Neural cell (in vitro differentiated cells): ENCODE results near the gene SPECC1L. TPM values are rescaled to one million over a fixed set of nuclear protein-coding genes. Genes with fewer than 3 reads are reported as not detected.

Experiments
- H2AFZ ChIP-seq: fragments of 200-600, 300-800 bp; sonication (generic), shearing (Covaris generic); 2 replicates; pipeline ENCODE4 v1.6.0; 2014; ENCODE audit warnings: low read depth, mild to moderate bottlenecking, antibody characterized with exemption, low read length, moderate library complexity
- H3F3A ChIP-seq: fragments of 200-600 bp; shearing (Covaris generic); 2 replicates; pipeline ENCODE4 v1.6.1; 2016; ENCODE audit warnings: mild to moderate bottlenecking, moderate library complexity, mixed read lengths, antibody characterized with exemption, low read length; ENCODE audit not compliant: insufficient read depth, poor library complexity, severe bottlenecking
- H3K27ac ChIP-seq: fragments of 200-600, 300-800 bp; sonication (generic), shearing (Covaris generic); 2 replicates; pipeline ENCODE4 v1.5.1; 2014; ENCODE audit warnings: mild to moderate bottlenecking, low read length, moderate library complexity
- H3K27me3 ChIP-seq: fragments of 300-800, 200-600 bp; sonication (generic), shearing (Covaris generic); 2 replicates; pipeline ENCODE4 v1.6.0; 2014; ENCODE audit warnings: mild to moderate bottlenecking, low read depth, low read length, moderate library complexity; ENCODE audit not compliant: insufficient read depth
- H3K36me3 ChIP-seq: fragments of 300-800, 200-600 bp; sonication (generic), shearing (Covaris generic); 2 replicates; pipeline ENCODE4 v1.5.1; 2014; ENCODE audit warnings: mild to moderate bottlenecking, antibody characterized with exemption, low read length, moderate library complexity; ENCODE audit not compliant: insufficient read depth
- H3K4me2 ChIP-seq: fragments of 300-800, 200-600 bp; sonication (generic), shearing (Covaris generic); 2 replicates; pipeline ENCODE4 v1.6.0; 2014; ENCODE audit warnings: mild to moderate bottlenecking, low read length
- H3K4me3 ChIP-seq: fragments of 300-800, 200-600 bp; sonication (generic), shearing (Covaris generic); 2 replicates; pipeline ENCODE4 v1.5.1; 2014; ENCODE audit warnings: mild to moderate bottlenecking, low read length, moderate library complexity
- H3K79me2 ChIP-seq: fragments of 200-600 bp; shearing (Covaris generic); replicated peaks from 2 replicates; pipeline ENCODE4 v1.6.0; 2014; ENCODE audit warnings: mild to moderate bottlenecking, low read length, moderate library complexity; ENCODE audit not compliant: insufficient read depth
- H3K9ac ChIP-seq: fragments of 300-800, 200-600 bp; sonication (generic), shearing (Covaris generic); 2 replicates; pipeline ENCODE4 v1.6.1; 2016; ENCODE audit warnings: mild to moderate bottlenecking, low read length, mixed read lengths
- H3K9me2 ChIP-seq: fragments of 200-600 bp; shearing (Covaris generic); 2 replicates; pipeline ENCODE4 v1.6.1; 2016; ENCODE audit warnings: mild to moderate bottlenecking, low read length, mixed read lengths; ENCODE audit not compliant: insufficient read depth
- H3K9me3 ChIP-seq: fragments of 200-600, 300-800 bp; sonication (generic), shearing (Covaris generic); 2 replicates; pipeline ENCODE4 v1.6.1; 2016; ENCODE audit warnings: mild to moderate bottlenecking, mixed run types, low read length, moderate library complexity, mixed read lengths
- H4K20me1 ChIP-seq: fragments of 200-600 bp; shearing (Covaris generic); 2 replicates; pipeline ENCODE4 v1.6.1; 2016; ENCODE audit warnings: mild to moderate bottlenecking, mixed run types; ENCODE audit not compliant: insufficient read depth
- EP300 ChIP-seq: fragments of 450-650 bp; conservative IDR thresholded peaks from 2 replicates; pipeline ENCODE4 v1.6.1; 2014; ENCODE audit warnings: antibody characterized with exemption, mild to moderate bottlenecking, moderate library complexity; ENCODE audit not compliant: poor library complexity, severe bottlenecking
- EZH2 ChIP-seq: fragments of 200-600, 300-800 bp; shearing (Covaris generic), sonication (generic); IDR thresholded peaks from 2 replicates; pipeline ENCODE4 v1.6.1; 2014; ENCODE audit warnings: antibody characterized with exemption, low read length, borderline replicate concordance, mild to moderate bottlenecking; ENCODE audit not compliant: insufficient read depth, poor library complexity, severe bottlenecking
- MXI1 ChIP-seq: fragments of 450-650 bp; conservative IDR thresholded peaks from 2 replicates; pipeline ENCODE4 v1.6.1; 2014; ENCODE audit warnings: antibody characterized with exemption, mild to moderate bottlenecking; ENCODE audit not compliant: poor library complexity, severe bottlenecking
- POLR2AphosphoS5 ChIP-seq: IDR thresholded peaks from 2 replicates; pipeline ENCODE4 v1.6.1; 2012
- RAD21 ChIP-seq: fragments of 450-650 bp; conservative IDR thresholded peaks from 2 replicates; pipeline ENCODE4 v1.6.1; 2014; ENCODE audit warnings: antibody characterized with exemption, mild to moderate bottlenecking, moderate library complexity
- SMC3 ChIP-seq: fragments of 450-650 bp; conservative IDR thresholded peaks from 2 replicates; pipeline ENCODE4 v1.6.1; 2014; ENCODE audit warnings: antibody characterized with exemption, mild to moderate bottlenecking, moderate library complexity; ENCODE audit not compliant: poor library complexity
- TAF1 ChIP-seq: IDR thresholded peaks from 2 replicates; pipeline ENCODE4 v1.6.1; 2012; ENCODE audit warnings: low read depth
- polyA plus RNA-seq: library from polyadenylated mRNA; depleted of rRNA; stranded (reverse); fragments of >200 nt; gene quantifications from 2 replicates; pipeline ENCODE4 v1.2.3, GENCODE V29; 2014
- TF ChIP-seq, protein P1 (sequence below): IDR thresholded peaks from 2 replicates; pipeline ENCODE4 v1.6.1; 2012; ENCODE audit warnings: borderline replicate concordance
- TF ChIP-seq, protein P2 (sequence below): fragments of 450-650 bp; IDR thresholded peaks from 2 replicates; pipeline ENCODE4 v1.5.1; 2014; ENCODE audit warnings: antibody characterized with exemption, mild to moderate bottlenecking, moderate library complexity; ENCODE audit not compliant: poor library complexity, severe bottlenecking

SPECC1L gene
- polyA plus RNA-seq, 1 donor from 2014 or later = 27.1 TPM

DNA sequence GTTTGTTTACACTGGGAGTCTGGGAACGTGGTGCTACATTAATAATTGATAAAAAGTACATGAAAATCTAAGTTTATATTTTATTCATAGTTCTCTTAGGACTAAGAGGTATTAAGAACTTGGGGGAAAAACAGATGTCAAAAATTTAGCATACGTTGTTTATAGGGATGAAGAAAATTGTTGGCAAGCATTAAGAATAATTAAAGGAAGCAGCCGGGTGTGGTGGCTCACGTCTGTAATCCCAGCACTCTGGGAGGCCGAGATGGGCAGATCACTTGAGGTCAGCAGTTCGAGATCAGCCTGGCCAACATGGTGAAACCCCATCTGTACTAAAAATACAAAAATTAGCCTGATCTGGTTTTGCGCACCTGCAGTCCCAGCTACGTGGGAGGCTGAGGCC is 96.1 kb downstream of the SPECC1L start:
- H3K4me3 ChIP-seq = no peak overlapping the region
- no peak overlapping the region for H3K27ac ChIP-seq
- H3F3A ChIP-seq = no peaks in the 10 kb centered on the region
- H3K4me2 ChIP-seq = no peak overlapping the region
- H3K9me2 ChIP-seq = no peaks in the 10 kb centered on the region
- H3K36me3 ChIP-seq = peaks cover 23% of the 10 kb centered on the region
- H3K9ac ChIP-seq = no peak overlapping the region
- no peaks in the 10 kb centered on the region for H4K20me1 ChIP-seq
- no peaks in the 10 kb centered on the region for H3K9me3 ChIP-seq
- no peaks in the 10 kb centered on the region for H3K79me2 ChIP-seq
- TF ChIP-seq, protein P1, sequence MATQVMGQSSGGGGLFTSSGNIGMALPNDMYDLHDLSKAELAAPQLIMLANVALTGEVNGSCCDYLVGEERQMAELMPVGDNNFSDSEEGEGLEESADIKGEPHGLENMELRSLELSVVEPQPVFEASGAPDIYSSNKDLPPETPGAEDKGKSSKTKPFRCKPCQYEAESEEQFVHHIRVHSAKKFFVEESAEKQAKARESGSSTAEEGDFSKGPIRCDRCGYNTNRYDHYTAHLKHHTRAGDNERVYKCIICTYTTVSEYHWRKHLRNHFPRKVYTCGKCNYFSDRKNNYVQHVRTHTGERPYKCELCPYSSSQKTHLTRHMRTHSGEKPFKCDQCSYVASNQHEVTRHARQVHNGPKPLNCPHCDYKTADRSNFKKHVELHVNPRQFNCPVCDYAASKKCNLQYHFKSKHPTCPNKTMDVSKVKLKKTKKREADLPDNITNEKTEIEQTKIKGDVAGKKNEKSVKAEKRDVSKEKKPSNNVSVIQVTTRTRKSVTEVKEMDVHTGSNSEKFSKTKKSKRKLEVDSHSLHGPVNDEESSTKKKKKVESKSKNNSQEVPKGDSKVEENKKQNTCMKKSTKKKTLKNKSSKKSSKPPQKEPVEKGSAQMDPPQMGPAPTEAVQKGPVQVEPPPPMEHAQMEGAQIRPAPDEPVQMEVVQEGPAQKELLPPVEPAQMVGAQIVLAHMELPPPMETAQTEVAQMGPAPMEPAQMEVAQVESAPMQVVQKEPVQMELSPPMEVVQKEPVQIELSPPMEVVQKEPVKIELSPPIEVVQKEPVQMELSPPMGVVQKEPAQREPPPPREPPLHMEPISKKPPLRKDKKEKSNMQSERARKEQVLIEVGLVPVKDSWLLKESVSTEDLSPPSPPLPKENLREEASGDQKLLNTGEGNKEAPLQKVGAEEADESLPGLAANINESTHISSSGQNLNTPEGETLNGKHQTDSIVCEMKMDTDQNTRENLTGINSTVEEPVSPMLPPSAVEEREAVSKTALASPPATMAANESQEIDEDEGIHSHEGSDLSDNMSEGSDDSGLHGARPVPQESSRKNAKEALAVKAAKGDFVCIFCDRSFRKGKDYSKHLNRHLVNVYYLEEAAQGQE = no peak
- TF ChIP-seq POLR2AphosphoS5 (no peak), EP300 (no peak), RAD21 (no peak), SMC3 (no peak), MXI1 (no peak), TAF1 (no peak), EZH2 (no peak)
- TF ChIP-seq, protein P2, sequence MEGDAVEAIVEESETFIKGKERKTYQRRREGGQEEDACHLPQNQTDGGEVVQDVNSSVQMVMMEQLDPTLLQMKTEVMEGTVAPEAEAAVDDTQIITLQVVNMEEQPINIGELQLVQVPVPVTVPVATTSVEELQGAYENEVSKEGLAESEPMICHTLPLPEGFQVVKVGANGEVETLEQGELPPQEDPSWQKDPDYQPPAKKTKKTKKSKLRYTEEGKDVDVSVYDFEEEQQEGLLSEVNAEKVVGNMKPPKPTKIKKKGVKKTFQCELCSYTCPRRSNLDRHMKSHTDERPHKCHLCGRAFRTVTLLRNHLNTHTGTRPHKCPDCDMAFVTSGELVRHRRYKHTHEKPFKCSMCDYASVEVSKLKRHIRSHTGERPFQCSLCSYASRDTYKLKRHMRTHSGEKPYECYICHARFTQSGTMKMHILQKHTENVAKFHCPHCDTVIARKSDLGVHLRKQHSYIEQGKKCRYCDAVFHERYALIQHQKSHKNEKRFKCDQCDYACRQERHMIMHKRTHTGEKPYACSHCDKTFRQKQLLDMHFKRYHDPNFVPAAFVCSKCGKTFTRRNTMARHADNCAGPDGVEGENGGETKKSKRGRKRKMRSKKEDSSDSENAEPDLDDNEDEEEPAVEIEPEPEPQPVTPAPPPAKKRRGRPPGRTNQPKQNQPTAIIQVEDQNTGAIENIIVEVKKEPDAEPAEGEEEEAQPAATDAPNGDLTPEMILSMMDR = no peak
- H3K27me3 ChIP-seq = no peaks in the 10 kb centered on the region
- no peak overlapping the region for H2AFZ ChIP-seq

DNA sequence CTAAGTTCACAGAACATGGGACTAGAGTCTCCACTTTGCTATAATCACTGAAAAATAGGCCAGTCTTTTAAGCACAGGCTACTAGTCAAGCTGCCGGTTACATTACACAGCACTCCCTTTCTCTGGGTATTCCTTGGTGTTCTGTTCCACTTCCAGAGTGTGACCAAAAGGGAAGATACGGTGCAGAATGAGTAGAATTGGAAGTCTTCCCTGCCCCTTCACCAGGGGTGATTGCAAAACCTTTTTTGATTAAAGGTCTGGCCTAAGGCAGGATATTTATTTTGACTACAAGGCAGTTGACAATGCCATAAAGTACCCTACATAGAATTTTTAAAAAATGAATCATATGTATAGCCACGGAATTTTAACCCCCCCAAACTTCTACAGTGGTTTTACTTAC is 97.2 kb downstream of the SPECC1L start:
- Histone ChIP-seq H3K4me3 (no peak overlapping the region), H3K79me2 (no peaks in the 10 kb centered on the region), H3K36me3 (peaks cover 26% of the 10 kb centered on the region), H3K27ac (no peak overlapping the region), H4K20me1 (no peaks in the 10 kb centered on the region), H3K27me3 (no peaks in the 10 kb centered on the region), H3K9me3 (no peaks in the 10 kb centered on the region), H3K4me2 (no peak overlapping the region), H3K9ac (no peak overlapping the region), H3F3A (no peaks in the 10 kb centered on the region), H2AFZ (no peak overlapping the region), H3K9me2 (no peaks in the 10 kb centered on the region)
- TF ChIP-seq POLR2AphosphoS5 = no peak
- no peak for TF ChIP-seq SMC3
- TF ChIP-seq, protein P1 = no peak
- TF ChIP-seq TAF1 = no peak
- TF ChIP-seq EP300 = no peak
- no peak for TF ChIP-seq MXI1
- no peak for TF ChIP-seq RAD21
- TF ChIP-seq EZH2 = no peak
- TF ChIP-seq, protein P2 = no peak
